ENCODE data around the gene CYBB. TPM values are rescaled to one million over a fixed set of nuclear protein-coding genes. Genes with fewer than 3 reads are reported as not detected.

CYBB gene
- total and polyA plus RNA-seq, 2 experiments from 2014 or later = 0.06 TPM; not detected in 1

DNA sequence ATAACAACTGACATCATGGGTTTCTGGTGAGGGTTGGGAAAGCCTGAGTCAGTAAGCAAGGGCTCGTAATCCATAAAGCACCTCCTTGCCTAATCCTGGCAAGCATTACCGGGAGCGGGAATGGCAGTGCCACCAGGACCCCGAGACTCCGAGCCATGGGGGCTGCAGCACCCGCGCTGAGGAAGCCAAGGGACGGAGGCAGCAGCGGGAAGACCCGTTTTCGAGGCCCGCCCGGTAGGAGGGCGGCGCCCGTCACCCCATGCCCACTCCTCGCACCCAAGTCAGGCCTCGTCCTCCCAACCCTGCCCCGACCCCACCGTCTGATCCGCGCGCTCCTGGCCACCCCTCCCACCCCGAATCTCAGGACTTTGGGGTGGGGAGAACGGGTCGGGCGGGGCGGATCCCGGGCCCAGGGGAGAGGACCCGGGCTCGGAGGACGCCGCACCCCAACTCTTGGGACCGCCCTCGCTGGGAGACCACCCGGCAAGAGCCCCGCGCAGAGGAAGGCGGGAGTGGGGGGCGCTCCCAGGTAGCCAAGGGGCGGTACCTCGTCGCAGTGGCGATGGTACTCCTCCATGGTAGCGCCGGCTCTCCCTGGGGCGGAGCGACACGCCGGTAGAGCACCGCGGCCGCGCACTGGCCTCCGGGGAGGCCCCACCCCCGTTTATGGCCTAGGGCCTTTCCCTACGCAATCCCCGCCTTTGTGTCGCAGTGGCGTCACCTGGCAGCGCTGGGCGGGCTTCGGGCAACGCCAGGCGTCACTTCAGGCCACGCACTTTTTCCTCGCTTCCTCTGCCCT is 67.3 kb downstream of the CYBB start, which contains the start of gene DYNLT3:
Gene DYNLT3 (minus strand): TSS at position 638 of the 799 bp plus-strand sequence. CDS start 61 bp downstream, at position 577.
- H2AFZ ChIP-seq = peak within 1 kb of the TSS; percentile 73
- ATAC-seq = peak; percentile 98

DNA sequence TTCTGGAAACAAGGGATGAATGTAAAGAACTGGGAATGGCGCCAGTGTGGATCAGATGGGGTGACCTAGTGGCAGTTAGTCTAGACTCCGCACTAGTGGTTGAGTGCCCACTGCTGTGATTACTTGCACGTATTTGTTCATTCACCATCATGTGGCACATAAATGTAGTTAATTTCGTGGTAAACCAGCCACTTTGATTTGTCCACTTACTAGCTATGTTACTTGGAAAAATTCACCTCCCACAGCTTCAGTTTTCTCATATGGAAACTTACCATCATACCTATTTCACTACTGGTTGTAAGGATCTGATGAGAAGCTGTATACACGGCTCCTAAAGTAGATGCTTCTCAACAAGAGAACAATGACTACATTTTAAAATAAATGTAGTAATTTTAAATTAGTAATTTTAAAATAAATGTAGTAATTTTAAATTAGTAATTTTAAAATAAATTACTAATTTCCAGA is 67.9 kb downstream of the CYBB start:
- Histone ChIP-seq H3K4me3 (peak overlapping the region; percentile 58), H3K79me2 (replicated peaks; ENCODE audit: insufficient read depth) (no peaks in the 10 kb centered on the region), H3K36me3 (ENCODE audit: insufficient read depth) (no peaks in the 10 kb centered on the region), H3F3A (replicated peaks; ENCODE audit: low read depth) (no peaks in the 10 kb centered on the region), H3K4me1 (ENCODE audit: insufficient read depth) (peaks cover 3% of the 10 kb centered on the region; the same call in 1 of the 2 replicates), H3K9me2 (ENCODE audit: insufficient read depth) (no peaks in the 10 kb centered on the region), H3K27me3 (ENCODE audit: insufficient read depth) (no peaks in the 10 kb centered on the region), H2AFZ (peak overlapping the region; percentile 73; the same call in 1 of the 2 replicates), H4K20me1 (replicated peaks; ENCODE audit: insufficient read depth) (no peaks in the 10 kb centered on the region), H3K27ac (ENCODE audit: low read depth) (no peak overlapping the region), H3K4me2 (peak overlapping the region; percentile 74)
- no peaks in the 10 kb centered on the region for H3K4me1 Mint-ChIP-seq
- DNase-seq (ENCODE audit: low spot score) = no peak
- H3K27me3 Mint-ChIP-seq (ENCODE audit: insufficient read depth, low read depth, poor library complexity) = no peaks in the 10 kb centered on the region
- H3K36me3 Mint-ChIP-seq (ENCODE audit: low read depth) = no peaks in the 10 kb centered on the region
- peak overlapping the region; percentile 66 for H3K4me3 Mint-ChIP-seq
- no peaks in the 10 kb centered on the region for H3K9me3 Mint-ChIP-seq
- no peak for ATAC-seq
- peak overlapping the region; percentile 77; the same call in 1 of the 2 replicates for H3K27ac Mint-ChIP-seq
- no peak for TF ChIP-seq ZNF331 (CRISPR knock-in tag; IDR thresholded peaks at IDR 0.05; ENCODE audit: low read depth)
- no peak for TF ChIP-seq STAT1 (IDR thresholded peaks at IDR 0.05; ENCODE audit: unreplicated experiment)
- TF ChIP-seq EZH2phosphoT487 (IDR thresholded peaks at IDR 0.05; ENCODE audit: unreplicated experiment) = no peak
- no peak for TF ChIP-seq JUNB (IDR thresholded peaks at IDR 0.05; ENCODE audit: unreplicated experiment)
- TF ChIP-seq EZH2 (IDR thresholded peaks at IDR 0.05; ENCODE audit: low read depth, unreplicated experiment) = no peak
- no peak for TF ChIP-seq NANOG (IDR thresholded peaks at IDR 0.05; ENCODE audit: borderline replicate concordance)
- no peak for TF ChIP-seq ZNF114 (CRISPR knock-in tag; IDR thresholded peaks at IDR 0.05)
- TF ChIP-seq, protein P1, sequence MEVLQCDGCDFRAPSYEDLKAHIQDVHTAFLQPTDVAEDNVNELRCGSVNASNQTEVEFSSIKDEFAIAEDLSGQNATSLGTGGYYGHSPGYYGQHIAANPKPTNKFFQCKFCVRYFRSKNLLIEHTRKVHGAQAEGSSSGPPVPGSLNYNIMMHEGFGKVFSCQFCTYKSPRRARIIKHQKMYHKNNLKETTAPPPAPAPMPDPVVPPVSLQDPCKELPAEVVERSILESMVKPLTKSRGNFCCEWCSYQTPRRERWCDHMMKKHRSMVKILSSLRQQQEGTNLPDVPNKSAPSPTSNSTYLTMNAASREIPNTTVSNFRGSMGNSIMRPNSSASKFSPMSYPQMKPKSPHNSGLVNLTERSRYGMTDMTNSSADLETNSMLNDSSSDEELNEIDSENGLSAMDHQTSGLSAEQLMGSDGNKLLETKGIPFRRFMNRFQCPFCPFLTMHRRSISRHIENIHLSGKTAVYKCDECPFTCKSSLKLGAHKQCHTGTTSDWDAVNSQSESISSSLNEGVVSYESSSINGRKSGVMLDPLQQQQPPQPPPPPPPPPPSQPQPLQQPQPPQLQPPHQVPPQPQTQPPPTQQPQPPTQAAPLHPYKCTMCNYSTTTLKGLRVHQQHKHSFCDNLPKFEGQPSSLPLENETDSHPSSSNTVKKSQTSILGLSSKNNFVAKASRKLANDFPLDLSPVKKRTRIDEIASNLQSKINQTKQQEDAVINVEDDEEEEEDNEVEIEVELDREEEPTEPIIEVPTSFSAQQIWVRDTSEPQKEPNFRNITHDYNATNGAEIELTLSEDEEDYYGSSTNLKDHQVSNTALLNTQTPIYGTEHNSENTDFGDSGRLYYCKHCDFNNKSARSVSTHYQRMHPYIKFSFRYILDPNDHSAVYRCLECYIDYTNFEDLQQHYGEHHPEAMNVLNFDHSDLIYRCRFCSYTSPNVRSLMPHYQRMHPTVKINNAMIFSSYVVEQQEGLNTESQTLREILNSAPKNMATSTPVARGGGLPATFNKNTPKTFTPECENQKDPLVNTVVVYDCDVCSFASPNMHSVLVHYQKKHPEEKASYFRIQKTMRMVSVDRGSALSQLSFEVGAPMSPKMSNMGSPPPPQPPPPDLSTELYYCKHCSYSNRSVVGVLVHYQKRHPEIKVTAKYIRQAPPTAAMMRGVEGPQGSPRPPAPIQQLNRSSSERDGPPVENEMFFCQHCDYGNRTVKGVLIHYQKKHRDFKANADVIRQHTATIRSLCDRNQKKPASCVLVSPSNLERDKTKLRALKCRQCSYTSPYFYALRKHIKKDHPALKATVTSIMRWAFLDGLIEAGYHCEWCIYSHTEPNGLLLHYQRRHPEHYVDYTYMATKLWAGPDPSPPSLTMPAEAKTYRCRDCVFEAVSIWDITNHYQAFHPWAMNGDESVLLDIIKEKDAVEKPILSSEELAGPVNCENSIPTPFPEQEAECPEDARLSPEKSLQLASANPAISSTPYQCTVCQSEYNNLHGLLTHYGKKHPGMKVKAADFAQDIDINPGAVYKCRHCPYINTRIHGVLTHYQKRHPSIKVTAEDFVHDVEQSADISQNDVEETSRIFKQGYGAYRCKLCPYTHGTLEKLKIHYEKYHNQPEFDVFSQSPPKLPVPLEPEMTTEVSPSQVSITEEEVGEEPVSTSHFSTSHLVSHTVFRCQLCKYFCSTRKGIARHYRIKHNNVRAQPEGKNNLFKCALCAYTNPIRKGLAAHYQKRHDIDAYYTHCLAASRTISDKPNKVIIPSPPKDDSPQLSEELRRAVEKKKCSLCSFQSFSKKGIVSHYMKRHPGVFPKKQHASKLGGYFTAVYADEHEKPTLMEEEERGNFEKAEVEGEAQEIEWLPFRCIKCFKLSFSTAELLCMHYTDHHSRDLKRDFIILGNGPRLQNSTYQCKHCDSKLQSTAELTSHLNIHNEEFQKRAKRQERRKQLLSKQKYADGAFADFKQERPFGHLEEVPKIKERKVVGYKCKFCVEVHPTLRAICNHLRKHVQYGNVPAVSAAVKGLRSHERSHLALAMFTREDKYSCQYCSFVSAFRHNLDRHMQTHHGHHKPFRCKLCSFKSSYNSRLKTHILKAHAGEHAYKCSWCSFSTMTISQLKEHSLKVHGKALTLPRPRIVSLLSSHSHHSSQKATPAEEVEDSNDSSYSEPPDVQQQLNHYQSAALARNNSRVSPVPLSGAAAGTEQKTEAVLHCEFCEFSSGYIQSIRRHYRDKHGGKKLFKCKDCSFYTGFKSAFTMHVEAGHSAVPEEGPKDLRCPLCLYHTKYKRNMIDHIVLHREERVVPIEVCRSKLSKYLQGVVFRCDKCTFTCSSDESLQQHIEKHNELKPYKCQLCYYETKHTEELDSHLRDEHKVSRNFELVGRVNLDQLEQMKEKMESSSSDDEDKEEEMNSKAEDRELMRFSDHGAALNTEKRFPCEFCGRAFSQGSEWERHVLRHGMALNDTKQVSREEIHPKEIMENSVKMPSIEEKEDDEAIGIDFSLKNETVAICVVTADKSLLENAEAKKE (CRISPR knock-in tag; IDR thresholded peaks at IDR 0.05) = no peak

More for the DNA sequence above, 67.3 kb downstream of the CYBB start, which contains the start of gene DYNLT3:
- H3K27me3 ChIP-seq (ENCODE audit: insufficient read depth) = no peaks in the 10 kb centered on the region
- peak within 1 kb of the TSS; percentile 74 for H3K4me2 ChIP-seq
- Mint-ChIP-seq H3K4me3 (peak within 1 kb of the TSS; percentile 66), H3K4me1 (no peaks in the 10 kb centered on the region), H3K9me3 (no peaks in the 10 kb centered on the region), H3K27ac (peak within 1 kb of the TSS; percentile 77; the same call in 1 of the 2 replicates), H3K36me3 (ENCODE audit: low read depth) (no peaks in the 10 kb centered on the region), H3K27me3 (ENCODE audit: insufficient read depth, low read depth, poor library complexity) (no peaks in the 10 kb centered on the region)
- TF ChIP-seq CREB1 (CRISPR knock-in tag; IDR thresholded peaks at IDR 0.05; ENCODE audit: low read depth) = peak; percentile 84
- TF ChIP-seq POLR2AphosphoS5 (IDR thresholded peaks at IDR 0.05; ENCODE audit: low read depth) = peak; percentile 63
- TF ChIP-seq, protein P2, sequence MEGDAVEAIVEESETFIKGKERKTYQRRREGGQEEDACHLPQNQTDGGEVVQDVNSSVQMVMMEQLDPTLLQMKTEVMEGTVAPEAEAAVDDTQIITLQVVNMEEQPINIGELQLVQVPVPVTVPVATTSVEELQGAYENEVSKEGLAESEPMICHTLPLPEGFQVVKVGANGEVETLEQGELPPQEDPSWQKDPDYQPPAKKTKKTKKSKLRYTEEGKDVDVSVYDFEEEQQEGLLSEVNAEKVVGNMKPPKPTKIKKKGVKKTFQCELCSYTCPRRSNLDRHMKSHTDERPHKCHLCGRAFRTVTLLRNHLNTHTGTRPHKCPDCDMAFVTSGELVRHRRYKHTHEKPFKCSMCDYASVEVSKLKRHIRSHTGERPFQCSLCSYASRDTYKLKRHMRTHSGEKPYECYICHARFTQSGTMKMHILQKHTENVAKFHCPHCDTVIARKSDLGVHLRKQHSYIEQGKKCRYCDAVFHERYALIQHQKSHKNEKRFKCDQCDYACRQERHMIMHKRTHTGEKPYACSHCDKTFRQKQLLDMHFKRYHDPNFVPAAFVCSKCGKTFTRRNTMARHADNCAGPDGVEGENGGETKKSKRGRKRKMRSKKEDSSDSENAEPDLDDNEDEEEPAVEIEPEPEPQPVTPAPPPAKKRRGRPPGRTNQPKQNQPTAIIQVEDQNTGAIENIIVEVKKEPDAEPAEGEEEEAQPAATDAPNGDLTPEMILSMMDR (conservative IDR thresholded peaks at IDR 0.05; ENCODE audit: low read depth in 2 of 2) = no peak
- H3K4me1 ChIP-seq (ENCODE audit: insufficient read depth) = peaks cover 3% of the 10 kb centered on the region; the same call in 1 of the 2 replicates
- peak within 1 kb of the TSS; percentile 58 for H3K4me3 ChIP-seq
- no peaks in the 10 kb centered on the region for H4K20me1 ChIP-seq (replicated peaks; ENCODE audit: insufficient read depth)
- no peak within 1 kb of the TSS for H3K27ac ChIP-seq (ENCODE audit: low read depth)
- DNase-seq (ENCODE audit: low spot score) = peak; percentile 79
- H3K36me3 ChIP-seq (ENCODE audit: insufficient read depth) = no peaks in the 10 kb centered on the region
- no peaks in the 10 kb centered on the region for H3K79me2 ChIP-seq (replicated peaks; ENCODE audit: insufficient read depth)
- no peaks in the 10 kb centered on the region for H3K9me2 ChIP-seq (ENCODE audit: insufficient read depth)
- no peaks in the 10 kb centered on the region for H3F3A ChIP-seq (replicated peaks; ENCODE audit: low read depth)
